Head of caudate nucleus (tissue), 42 donors: Measurements from ENCODE around the gene IGF2.
"Not testable (repeated sequence)": the region's sequence is repeated elsewhere in the genome, so short reads cannot be mapped to it uniquely, and the experiment has no call there.

Experiments used
- DNase-seq, 42 donors: peaks; one replicate each; pipeline versions ENCODE4 v3.0.0 to v3.0.0-alpha.2; 2020 to 2021; ENCODE audit warnings: mixed read lengths in 7 of 42
- intact Hi-C: fragments of 100-400 bp; cut with DNase I; formaldehyde crosslinking; loops from one replicate; pipeline ENCODE4 v1.15.0; 2022

Gene IGF2, protein sequence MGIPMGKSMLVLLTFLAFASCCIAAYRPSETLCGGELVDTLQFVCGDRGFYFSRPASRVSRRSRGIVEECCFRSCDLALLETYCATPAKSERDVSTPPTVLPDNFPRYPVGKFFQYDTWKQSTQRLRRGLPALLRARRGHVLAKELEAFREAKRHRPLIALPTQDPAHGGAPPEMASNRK

DNA sequence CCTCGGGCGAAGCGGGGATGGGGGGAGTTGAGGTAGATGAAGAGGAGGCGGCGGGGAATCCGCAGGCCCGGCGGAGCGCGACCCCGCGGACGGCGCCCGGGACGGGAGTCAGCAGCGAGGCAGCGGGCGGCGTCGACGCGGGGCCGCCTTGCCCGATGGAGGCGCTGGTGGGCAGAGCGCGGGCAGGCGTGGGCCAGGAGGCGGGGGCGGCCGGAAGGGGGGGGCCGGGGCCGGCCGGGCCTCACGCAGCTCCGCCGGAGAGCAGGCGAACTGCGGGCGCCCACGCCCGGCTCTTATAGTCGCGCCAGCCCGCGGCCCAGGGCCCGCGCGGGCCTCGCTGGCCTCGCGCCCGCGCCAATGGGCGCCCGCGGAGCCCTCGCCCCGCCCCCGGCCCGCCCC, at the start of gene IGF2:
Gene IGF2, minus strand, starts transcription at position 267 of the 399 bp plus-strand sequence. CDS start 3,866 bp downstream, outside the sequence.
- intact Hi-C loops: no loop called here
- DNase-seq: no peak

DNA sequence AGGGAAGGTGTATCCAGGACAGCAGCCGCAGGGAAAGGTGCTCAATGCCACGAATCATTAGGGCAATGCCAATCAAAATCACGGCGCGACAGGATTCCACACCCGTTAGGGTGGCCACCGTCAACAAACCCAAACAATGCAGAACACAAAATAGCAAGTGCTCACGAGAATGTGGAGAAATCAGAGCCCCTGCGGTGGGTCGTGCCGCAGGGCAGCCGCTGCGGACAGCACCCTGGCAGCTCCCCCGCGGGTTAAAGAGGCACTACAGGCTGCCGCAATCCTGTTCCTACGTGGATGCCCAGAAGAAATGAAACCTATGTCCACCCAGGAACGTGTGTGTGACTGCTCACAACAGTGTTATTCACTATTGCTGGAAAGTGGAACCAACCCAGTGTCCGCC, 49.6 kb upstream of the IGF2 start:
- no peak for DNase-seq
- intact Hi-C loops: loop anchor here (5.0 kb wide), 1 partner anchor 234 kb away; no protein-coding TSS in a partner anchor

DNA sequence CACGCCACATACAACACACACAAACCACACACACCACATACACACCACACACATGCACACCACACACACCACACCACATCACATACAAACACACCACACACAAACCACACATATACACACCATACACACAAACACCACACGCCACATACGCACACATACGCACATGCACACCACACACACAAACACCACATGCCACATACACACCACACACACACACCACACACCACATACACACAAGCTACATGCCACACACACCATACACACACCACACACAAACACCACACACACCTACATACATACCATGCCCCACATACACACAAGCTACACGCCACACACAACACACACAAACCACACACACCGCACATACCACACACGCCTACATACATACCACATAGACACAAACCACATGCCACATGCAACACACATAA, 48.1 kb upstream of the IGF2 start:
- intact Hi-C loops: loop anchor here (5.0 kb wide), 1 partner anchor 235 kb away; no protein-coding TSS in a partner anchor

DNA sequence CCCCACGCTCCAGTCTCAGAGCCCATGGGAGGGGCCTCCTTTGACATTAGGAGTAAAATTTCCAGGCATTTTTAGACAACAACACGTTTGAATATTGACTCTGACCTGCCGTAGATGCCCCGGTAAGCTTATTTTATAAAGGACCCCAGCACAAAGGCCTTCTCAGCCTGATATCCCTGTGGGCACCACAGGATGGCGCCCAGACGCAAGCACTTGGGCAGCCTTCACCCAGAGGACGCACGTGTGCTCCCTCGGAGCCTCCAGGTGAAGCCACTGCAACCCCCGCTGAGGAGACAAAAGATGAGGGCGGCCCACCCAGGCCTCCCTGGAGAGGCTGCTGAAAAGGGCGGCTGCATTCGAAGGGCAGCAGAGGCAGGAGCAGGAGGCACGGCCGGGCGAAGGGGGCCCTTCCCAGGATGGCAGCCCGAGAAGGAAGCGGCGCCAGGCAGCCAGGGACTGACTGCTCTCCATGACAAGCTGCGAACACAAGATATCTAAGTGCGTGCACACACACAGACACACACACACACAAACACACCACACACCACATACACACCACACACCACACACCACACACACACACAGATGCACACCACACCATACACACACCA, 47.6 kb upstream of the IGF2 start:
- intact Hi-C loops: loop anchor here (5.0 kb wide), 1 partner anchor 236 kb away; no protein-coding TSS in a partner anchor
- DNase-seq: peak in 4 of 42 donors; percentile 19 to 31 (median 26)

More for the DNA sequence above, 48.1 kb upstream of the IGF2 start:
- DNase-seq: no peak

DNA sequence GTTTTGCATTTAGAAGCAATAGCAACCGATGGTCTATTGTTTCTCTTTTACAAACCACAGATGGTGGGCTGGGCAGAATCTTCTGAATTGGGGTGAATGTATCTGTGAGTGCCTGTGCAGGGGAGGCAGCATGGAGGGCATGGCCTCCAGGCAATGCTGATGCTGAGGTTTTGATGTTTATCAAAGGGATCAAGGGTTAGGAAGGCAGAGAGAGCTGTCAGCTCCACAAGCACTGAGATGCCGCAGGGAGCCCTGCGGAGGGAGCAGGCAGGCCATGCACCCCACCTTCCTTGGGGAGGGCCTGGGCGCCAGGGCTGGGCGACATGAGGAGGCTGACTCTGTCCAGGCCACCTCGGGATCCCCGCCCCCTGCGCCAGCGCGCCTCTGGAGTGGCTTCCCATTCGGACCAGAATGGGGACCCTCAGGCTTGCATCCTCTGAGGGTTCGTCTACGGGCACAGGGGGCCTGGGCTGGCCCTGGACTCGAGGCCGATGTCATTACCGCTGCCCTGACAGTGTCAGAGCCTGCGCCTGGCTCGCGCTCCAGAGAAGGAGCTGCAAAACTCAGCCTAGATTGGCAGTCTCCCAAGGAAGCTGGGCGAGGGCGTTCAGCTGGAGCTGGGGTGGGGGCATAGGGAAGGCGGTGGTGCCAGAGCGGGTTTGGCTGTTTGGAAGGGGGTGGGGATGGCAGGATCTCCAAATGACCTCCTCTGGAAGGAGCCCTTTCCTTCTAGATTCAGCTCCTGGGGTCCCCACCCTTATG, 46.3 kb upstream of the IGF2 start:
- DNase-seq: peak in 24 of 42 donors; percentile 25 to 74 (median 40)
- intact Hi-C loops: loop anchor here (5.0 kb wide), 1 partner anchor 237 kb away; no protein-coding TSS in a partner anchor

DNA sequence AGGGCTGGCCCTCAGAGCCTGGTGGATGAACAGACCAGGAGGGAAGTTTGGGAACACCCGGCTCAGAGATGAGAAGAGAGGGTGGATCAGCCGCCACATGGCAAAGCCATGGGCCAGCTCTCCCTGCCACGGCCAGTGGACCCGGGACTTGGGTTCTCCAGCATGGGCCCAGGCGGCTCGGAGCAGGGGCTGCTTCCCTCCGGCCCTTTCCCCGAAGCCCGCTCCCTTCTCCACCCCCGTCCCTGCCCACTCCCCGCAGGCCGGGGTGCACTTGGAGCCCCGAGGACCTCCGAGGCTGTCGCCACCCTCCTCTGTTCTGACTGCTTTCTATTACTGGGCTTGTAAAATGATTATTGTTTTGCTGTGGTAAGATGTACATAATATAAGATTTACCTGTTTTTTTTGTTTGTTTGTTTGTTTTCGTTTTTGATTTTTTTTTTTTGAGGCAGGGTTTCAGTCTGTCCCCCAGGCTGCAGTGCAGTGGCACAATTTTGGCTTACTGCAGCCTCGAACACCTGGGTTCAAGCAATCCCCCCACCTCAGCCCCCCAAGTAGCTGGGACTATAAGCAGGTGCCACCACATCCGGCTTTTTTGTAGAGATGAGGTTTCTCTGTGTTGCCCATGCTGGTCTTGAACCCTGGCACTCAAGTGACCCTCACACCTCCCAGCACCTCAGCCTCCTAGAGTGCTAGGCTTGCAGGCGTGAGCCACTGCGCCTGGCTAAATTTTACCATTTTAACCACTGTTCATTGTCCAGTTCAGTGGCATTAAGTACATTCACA, 43.7 kb upstream of the IGF2 start:
- DNase-seq: no peak
- intact Hi-C loops: no loop called here

DNA sequence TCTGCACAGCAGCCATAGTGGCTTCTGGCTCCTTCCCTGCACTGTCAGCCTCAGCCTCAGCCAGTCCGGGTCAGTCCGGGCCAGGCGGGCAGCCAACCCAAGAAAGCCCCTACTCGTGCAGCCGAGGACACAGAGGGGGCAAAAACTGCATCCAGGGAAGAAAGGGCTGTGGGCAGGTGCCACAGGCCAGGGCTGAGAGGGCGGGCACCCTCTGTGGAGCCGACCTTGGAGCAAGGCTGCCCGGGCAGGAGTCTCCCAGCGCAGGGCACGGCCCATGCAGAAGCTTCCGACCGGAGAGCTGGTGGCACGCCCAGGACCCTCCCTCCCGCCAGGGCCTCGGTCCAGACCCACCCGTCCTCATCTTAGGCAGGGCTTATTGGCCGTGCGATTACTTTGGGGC, 42.9 kb upstream of the IGF2 start:
- intact Hi-C loops: no loop called here
- DNase-seq: no peak

DNA sequence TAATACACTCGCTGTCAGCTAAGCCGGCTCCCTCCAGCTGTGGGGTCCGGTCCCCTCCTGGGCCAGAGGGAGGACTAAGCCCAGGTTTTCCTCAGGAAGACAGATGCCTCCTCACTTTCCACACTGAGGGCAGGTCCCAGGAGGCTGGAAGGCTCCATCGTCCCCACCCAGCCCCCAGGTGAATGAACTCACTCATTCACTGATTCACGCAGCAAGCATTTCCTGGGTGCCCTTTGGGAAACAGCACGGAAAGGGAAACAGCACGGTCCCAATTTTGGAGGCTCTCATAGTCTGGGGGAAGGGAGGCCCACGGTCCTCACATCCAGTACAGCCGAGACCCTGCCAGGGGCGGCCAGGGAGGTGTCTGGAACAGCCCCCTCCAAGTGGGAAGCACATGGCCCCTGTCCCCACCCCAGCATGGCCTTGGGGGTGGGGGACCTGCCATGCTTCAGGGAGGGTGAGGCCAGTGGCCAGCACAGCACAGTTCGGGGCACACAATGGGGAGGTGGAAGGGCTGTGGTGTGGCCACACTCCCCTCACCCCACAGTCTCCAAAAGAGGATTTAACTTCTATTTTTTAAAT, 41.7 kb upstream of the IGF2 start:
- intact Hi-C loops: no loop called here
- DNase-seq: no peak

GRCh38 chr11:2180347-2180746, 41.2 kb upstream of the IGF2 start:
- intact Hi-C loops: no loop called here
- DNase-seq: no peak

DNA sequence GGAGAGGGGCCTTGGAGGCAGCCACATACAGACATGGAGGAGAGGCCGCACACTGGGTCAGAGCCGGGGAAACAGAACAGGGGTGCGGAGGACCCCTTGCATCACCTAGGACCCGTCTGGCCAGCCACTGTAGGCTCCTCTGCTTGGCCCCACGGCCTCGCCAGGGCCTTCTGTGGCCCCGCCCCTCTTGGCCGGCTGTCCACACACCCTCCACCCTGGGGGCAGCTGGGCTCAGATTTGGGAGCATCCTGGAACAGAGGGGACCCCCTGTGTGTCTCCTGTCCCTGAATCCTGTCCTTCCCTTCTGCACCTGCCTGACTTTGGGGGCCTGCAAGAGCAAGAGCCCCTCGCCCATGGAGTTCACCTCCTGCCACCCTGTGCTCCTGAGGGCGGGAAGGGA, 40.3 kb upstream of the IGF2 start:
- no peak for DNase-seq

DNA sequence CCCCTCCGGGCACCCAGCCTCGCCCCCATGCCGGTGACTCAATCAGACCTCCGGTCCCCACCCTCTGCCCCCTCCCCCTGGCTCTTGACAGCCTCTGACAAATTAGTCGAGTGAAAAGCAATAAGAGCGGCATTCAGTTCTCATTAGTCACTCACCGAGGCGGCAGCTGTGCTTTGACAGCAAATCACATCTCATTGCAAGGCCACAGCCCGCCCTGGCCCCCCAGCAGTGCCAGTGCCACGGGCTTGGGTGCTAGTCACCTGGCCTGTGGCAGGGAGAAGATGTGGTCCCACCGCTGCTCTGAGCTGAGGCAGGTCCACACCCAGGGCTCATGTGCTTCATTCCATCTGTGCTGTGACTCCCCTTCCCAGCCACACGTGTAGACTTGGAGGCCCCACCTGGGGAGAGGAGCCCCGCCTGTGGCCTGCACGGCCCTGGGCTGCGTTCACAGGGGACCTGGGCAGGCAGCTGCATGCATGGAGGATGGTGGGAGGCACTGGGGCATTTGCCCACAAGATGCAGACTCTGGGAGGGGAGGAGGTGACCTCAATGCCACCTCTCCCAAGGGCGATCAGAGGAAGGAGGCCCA, 39.8 kb upstream of the IGF2 start:
- DNase-seq: peak in 22 of 42 donors; percentile 14 to 75 (median 36)
- intact Hi-C loops: no loop called here

More for the DNA sequence above, 40.3 kb upstream of the IGF2 start:
- intact Hi-C loops: no loop called here

GRCh38 chr11:2178055-2178773, 39.0 kb upstream of the IGF2 start:
- DNase-seq, intact Hi-C loops: not testable (repeated sequence)

- no peak for DNase-seq
- intact Hi-C loops: no loop called here
These were observed 37.9 kb upstream of the IGF2 start for GRCh38 chr11:2177076-2177475.

- no peak for DNase-seq
- intact Hi-C loops: no loop called here
These were observed 37.3 kb upstream of the IGF2 start for GRCh38 chr11:2176389-2176900.

DNA sequence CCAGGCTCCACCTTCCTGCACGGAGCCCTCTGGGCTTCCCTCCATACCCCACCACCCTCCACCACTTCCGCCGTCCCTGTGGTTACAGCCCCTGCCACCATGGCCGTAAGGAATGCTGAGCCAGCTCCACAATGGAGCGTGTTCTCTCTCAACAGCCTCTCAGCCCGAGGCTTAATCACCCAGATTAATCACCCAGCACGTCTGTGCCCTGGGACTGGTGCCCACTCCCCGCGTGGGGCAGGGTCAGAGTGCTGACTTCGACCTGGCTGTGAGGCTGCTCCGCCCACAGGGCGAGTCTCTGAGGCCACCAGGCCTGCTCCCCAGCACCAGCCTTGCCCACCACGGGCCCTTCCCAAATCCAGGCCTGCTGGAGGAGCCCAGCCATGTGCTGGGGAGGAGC, 36.5 kb upstream of the IGF2 start:
- intact Hi-C loops: no loop called here
- no peak for DNase-seq

DNA sequence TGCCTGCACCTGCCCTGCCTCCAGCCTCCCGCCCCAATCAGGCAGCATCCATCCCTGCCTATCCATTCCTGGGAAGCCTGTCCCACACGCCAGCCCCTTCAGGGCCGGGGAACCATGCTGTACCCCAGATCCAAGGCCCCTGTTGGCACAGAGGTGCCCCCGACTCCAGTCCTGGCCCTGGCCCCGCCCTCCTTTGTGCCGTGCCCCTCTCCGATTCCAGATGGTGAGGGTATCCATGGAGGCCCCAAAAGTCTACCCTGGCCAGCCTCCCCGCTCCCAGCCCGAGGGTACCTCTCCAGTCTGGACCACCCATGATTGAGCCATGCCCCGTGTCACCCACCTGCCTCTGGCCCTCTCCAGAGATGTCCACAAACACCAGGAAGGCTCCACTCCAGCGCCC, 35.2 kb upstream of the IGF2 start:
- intact Hi-C loops: no loop called here
- no peak for DNase-seq

DNA sequence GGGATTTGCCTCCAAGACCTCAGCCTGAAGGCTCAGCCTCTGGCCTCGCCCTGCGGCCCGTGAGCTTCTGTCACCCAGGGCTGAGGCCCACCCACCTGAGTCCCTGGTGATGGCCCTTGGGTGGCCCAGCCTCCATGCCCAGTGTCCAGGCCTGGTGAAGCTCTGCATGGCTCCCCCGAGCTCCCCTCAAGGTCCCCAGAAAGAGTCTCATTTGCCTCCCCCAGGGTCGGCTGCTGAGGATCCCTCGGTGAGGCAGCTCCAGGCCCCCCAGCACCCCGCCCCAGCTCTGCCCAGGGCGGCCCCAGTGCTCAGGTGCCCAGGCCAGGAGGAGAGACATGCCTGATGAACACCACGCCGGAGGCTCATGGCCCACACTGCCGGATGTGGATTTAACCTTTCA, 34.6 kb upstream of the IGF2 start:
- no peak for DNase-seq
- intact Hi-C loops: no loop called here
